ENCODE data around the gene AK5.

DNA sequence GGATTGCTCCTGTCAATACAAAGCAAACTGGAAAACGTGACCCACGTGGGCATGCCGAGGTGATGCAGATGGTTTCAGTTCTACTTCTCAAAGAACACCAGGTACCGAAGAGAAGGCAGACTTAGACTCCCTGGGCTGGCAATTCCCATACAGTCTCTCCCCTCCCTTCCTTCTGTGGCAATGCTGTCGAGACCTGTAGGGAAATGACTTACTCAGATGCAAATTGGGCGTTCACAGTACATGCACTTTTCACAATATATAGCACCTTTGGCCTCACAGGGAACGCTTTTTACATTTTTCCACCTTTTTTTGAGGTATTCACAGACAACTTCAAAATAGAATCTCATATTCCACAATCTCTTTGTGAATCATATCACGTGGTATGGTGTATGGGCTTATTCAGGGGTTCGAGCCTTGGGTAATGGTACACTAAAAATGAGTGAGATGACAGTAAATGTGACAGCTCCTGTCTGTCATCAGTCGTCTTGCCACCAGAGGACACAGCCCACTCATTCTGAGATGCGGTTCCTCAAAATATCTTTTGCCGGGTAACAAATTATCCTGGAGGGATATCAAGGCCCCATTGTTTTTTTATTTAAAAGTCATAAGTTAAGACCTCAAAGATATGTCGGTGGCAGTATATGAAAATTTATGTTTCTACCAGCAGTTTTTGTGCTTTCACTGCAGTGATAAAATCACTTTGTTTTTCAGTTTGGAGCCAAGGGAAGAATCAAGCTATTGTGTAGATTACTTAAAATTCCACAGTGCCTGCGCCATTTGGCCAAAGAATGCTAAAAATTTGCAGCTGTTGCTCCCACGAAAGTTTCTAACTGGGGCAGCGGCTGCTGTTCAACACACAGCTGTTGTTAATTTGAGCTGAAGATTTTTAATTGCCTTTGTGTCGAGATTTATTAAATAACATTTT, 232.3 kb downstream of the AK5 start:
- TF ChIP-seq, protein P1, sequence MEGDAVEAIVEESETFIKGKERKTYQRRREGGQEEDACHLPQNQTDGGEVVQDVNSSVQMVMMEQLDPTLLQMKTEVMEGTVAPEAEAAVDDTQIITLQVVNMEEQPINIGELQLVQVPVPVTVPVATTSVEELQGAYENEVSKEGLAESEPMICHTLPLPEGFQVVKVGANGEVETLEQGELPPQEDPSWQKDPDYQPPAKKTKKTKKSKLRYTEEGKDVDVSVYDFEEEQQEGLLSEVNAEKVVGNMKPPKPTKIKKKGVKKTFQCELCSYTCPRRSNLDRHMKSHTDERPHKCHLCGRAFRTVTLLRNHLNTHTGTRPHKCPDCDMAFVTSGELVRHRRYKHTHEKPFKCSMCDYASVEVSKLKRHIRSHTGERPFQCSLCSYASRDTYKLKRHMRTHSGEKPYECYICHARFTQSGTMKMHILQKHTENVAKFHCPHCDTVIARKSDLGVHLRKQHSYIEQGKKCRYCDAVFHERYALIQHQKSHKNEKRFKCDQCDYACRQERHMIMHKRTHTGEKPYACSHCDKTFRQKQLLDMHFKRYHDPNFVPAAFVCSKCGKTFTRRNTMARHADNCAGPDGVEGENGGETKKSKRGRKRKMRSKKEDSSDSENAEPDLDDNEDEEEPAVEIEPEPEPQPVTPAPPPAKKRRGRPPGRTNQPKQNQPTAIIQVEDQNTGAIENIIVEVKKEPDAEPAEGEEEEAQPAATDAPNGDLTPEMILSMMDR (IDR thresholded peaks at IDR 0.05) = no peak
- TF ChIP-seq POLR2A (IDR thresholded peaks at IDR 0.05) (no peak), POLR2AphosphoS5 (IDR thresholded peaks at IDR 0.05) (no peak)

All from prostate gland (tissue), 2 donors.